WTC11 (cell line): ENCODE measurements around the gene RFPL3.

Source experiments
- ATF1 ChIP-seq: sonication (generic); formaldehyde crosslinking; IDR thresholded peaks from 2 replicates; pipeline ENCODE4 v1.8.1; 2023; ENCODE audit warnings: mild to moderate bottlenecking, moderate library complexity, missing genetic modification reagents
- ELF4 ChIP-seq: sonication (generic); formaldehyde crosslinking; IDR thresholded peaks from 2 replicates; pipeline ENCODE4 v1.8.1; 2022; ENCODE audit warnings: low read depth, mild to moderate bottlenecking, moderate library complexity, missing genetic modification reagents
- FOXJ3 ChIP-seq: sonication (generic); formaldehyde crosslinking; IDR thresholded peaks from 2 replicates; pipeline ENCODE4 v1.9.0; 2021; ENCODE audit warnings: missing genetic modification reagents, mild to moderate bottlenecking, borderline replicate concordance
- JUN ChIP-seq: sonication (generic); formaldehyde crosslinking; IDR thresholded peaks from 2 replicates; pipeline ENCODE4 v1.8.0; 2023; ENCODE audit warnings: mild to moderate bottlenecking, missing genetic modification reagents
- KAT7 ChIP-seq: sonication (generic); formaldehyde crosslinking; IDR thresholded peaks from 2 replicates; pipeline ENCODE4 v1.8.1; 2023; ENCODE audit warnings: missing genetic modification reagents, mild to moderate bottlenecking, borderline replicate concordance
- NFATC4 ChIP-seq: fragments of 250-450 bp; sonication (Bioruptor Pico); IDR thresholded peaks from 2 replicates; pipeline ENCODE4 v1.9.0; 2021; ENCODE audit warnings: mild to moderate bottlenecking
- TP53 ChIP-seq: sonication (generic); formaldehyde crosslinking; IDR thresholded peaks from 2 replicates; pipeline ENCODE4 v1.8.1; 2023; ENCODE audit warnings: mild to moderate bottlenecking, missing genetic modification reagents
- ZNF121 ChIP-seq: sonication (generic); formaldehyde crosslinking; IDR thresholded peaks from 2 replicates; pipeline ENCODE4 v1.8.0; 2023; ENCODE audit warnings: missing genetic modification reagents
- TF ChIP-seq, protein P1 (sequence below): fragments of 200-600 bp; IDR thresholded peaks from 2 replicates; pipeline ENCODE4 v1.8.0; 2022; ENCODE audit warnings: antibody characterized with exemption
- TF ChIP-seq, protein P2 (sequence below): sonication (generic); formaldehyde crosslinking; IDR thresholded peaks from 2 replicates; pipeline ENCODE4 v1.8.1; 2022; ENCODE audit warnings: low read depth, missing genetic modification reagents, borderline replicate concordance
- TF ChIP-seq, protein P3 (sequence below): sonication (generic); formaldehyde crosslinking; IDR thresholded peaks from 2 replicates; pipeline ENCODE4 v1.8.0; 2022; ENCODE audit warnings: mild to moderate bottlenecking, missing genetic modification reagents
- TF ChIP-seq, protein P4 (sequence below): sonication (generic); formaldehyde crosslinking; IDR thresholded peaks from 2 replicates; pipeline ENCODE4 v1.8.0; 2023; ENCODE audit warnings: missing genetic modification reagents
- TF ChIP-seq, protein P5 (sequence below): sonication (generic); formaldehyde crosslinking; IDR thresholded peaks from 2 replicates; pipeline ENCODE4 v1.8.0; 2022; ENCODE audit warnings: mild to moderate bottlenecking, missing genetic modification reagents
- TF ChIP-seq, protein P6 (sequence below): sonication (generic); formaldehyde crosslinking; IDR thresholded peaks from 2 replicates; pipeline ENCODE4 v1.8.0; 2022; ENCODE audit warnings: mild to moderate bottlenecking, missing genetic modification reagents

DNA sequence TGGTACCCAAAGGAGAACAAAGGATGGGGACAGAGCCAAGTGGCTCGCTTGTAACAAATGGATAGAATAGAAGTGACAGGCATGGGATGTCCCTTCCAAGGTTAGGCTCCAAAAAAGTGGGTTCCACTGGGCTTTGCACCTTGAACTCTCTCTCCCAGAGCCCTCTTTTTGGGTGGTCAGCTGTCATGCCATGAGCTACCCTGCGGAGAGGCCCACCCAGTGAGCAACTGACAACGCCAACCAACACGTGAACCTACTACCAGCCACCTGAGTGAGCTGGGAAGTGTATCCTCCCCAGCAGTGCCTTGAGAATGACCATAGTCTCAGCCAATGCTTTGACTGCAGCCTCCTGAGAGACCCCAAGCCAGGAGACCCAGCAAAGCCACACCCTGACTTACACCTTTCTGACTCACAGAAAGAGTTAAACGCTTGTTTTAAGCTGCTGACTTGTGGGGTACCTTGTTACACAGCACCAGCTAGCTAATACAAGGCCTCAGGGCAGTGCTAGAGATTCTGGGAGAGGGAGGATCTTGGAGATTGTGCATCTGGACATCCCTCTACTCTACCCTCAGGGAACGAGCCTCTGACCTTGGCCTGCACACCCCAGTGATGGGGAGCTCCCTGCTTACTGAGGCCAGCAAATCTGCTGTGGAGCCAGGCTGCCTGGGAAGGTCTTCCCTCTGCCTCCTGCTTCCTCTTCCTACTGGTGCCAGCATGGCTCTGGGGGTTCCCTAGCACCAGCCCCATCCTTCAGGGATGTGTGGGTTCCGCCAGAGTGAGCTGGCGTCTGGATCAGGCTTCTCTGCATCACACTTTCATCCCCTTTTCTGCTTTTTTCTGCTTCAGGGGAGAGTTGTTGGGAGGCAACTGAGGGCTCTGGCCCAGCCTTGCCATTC is 29.1 kb upstream of the RFPL3 start:
- TF ChIP-seq, protein P1, sequence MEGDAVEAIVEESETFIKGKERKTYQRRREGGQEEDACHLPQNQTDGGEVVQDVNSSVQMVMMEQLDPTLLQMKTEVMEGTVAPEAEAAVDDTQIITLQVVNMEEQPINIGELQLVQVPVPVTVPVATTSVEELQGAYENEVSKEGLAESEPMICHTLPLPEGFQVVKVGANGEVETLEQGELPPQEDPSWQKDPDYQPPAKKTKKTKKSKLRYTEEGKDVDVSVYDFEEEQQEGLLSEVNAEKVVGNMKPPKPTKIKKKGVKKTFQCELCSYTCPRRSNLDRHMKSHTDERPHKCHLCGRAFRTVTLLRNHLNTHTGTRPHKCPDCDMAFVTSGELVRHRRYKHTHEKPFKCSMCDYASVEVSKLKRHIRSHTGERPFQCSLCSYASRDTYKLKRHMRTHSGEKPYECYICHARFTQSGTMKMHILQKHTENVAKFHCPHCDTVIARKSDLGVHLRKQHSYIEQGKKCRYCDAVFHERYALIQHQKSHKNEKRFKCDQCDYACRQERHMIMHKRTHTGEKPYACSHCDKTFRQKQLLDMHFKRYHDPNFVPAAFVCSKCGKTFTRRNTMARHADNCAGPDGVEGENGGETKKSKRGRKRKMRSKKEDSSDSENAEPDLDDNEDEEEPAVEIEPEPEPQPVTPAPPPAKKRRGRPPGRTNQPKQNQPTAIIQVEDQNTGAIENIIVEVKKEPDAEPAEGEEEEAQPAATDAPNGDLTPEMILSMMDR: no peak
- TF ChIP-seq ZNF121 (CRISPR knock-in tag) (no peak), JUN (CRISPR knock-in tag) (no peak), TP53 (CRISPR knock-in tag) (no peak), ELF4 (no peak), NFATC4 (CRISPR knock-in tag) (no peak), FOXJ3 (no peak), KAT7 (no peak), ATF1 (no peak)
- TF ChIP-seq, protein P2, sequence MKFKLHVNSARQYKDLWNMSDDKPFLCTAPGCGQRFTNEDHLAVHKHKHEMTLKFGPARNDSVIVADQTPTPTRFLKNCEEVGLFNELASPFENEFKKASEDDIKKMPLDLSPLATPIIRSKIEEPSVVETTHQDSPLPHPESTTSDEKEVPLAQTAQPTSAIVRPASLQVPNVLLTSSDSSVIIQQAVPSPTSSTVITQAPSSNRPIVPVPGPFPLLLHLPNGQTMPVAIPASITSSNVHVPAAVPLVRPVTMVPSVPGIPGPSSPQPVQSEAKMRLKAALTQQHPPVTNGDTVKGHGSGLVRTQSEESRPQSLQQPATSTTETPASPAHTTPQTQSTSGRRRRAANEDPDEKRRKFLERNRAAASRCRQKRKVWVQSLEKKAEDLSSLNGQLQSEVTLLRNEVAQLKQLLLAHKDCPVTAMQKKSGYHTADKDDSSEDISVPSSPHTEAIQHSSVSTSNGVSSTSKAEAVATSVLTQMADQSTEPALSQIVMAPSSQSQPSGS: no peak
- TF ChIP-seq, protein P3, sequence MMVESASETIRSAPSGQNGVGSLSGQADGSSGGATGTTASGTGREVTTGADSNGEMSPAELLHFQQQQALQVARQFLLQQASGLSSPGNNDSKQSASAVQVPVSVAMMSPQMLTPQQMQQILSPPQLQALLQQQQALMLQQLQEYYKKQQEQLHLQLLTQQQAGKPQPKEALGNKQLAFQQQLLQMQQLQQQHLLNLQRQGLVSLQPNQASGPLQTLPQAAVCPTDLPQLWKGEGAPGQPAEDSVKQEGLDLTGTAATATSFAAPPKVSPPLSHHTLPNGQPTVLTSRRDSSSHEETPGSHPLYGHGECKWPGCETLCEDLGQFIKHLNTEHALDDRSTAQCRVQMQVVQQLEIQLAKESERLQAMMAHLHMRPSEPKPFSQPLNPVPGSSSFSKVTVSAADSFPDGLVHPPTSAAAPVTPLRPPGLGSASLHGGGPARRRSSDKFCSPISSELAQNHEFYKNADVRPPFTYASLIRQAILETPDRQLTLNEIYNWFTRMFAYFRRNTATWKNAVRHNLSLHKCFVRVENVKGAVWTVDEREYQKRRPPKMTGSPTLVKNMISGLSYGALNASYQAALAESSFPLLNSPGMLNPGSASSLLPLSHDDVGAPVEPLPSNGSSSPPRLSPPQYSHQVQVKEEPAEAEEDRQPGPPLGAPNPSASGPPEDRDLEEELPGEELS (CRISPR knock-in tag): no peak
- TF ChIP-seq, protein P4, sequence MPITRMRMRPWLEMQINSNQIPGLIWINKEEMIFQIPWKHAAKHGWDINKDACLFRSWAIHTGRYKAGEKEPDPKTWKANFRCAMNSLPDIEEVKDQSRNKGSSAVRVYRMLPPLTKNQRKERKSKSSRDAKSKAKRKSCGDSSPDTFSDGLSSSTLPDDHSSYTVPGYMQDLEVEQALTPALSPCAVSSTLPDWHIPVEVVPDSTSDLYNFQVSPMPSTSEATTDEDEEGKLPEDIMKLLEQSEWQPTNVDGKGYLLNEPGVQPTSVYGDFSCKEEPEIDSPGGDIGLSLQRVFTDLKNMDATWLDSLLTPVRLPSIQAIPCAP (CRISPR knock-in tag): no peak
- TF ChIP-seq, protein P5, sequence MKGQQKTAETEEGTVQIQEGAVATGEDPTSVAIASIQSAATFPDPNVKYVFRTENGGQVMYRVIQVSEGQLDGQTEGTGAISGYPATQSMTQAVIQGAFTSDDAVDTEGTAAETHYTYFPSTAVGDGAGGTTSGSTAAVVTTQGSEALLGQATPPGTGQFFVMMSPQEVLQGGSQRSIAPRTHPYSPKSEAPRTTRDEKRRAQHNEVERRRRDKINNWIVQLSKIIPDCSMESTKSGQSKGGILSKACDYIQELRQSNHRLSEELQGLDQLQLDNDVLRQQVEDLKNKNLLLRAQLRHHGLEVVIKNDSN (CRISPR knock-in tag): no peak
- TF ChIP-seq, protein P6, sequence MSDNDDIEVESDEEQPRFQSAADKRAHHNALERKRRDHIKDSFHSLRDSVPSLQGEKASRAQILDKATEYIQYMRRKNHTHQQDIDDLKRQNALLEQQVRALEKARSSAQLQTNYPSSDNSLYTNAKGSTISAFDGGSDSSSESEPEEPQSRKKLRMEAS (CRISPR knock-in tag): no peak
